Sigmoid colon (tissue), 4 donors: ENCODE measurements around the gene PRKD1.

ENCODE experiments used
- POLR2A ChIP-seq, 2 donors: fragments of 450-650 bp; IDR thresholded peaks; one replicate each; pipeline ENCODE4 v1.6.1; 2016; ENCODE audit warnings: antibody characterized with exemption in 2 of 2, mild to moderate bottlenecking in 2 of 2, moderate library complexity in 2 of 2
- POLR2AphosphoS5 ChIP-seq, 4 donors: sonication (generic); formaldehyde crosslinking; IDR thresholded peaks; one replicate each; pipeline ENCODE4 v1.6.1; 2017; ENCODE audit warnings: antibody characterized with exemption in 4 of 4

GRCh38 chr14:29846339-29847055 is 81.2 kb downstream of the PRKD1 start:
- TF ChIP-seq POLR2A (IDR thresholded peaks at IDR 0.05) (no peak), POLR2AphosphoS5 (IDR thresholded peaks at IDR 0.05) (no peak)
